NCI-H460 (cell line): ENCODE data around the gene EFCAB6. TPM values are rescaled to one million over a fixed set of nuclear protein-coding genes. Genes with fewer than 3 reads are reported as not detected.

Source experiments
- DNase-seq: peaks from one replicate; pipeline ENCODE4 v3.0.0-alpha.2; 2016; ENCODE audit warnings: low read depth; ENCODE audit errors: extremely low read depth
- total RNA-seq: library from RNA; depleted of rRNA; stranded (reverse); fragments of >200 nt; shearing (Covaris generic); gene quantifications from 2 replicates; pipeline ENCODE4 v1.2.3, GENCODE V29; 2014

Gene EFCAB6
- total RNA-seq, 1 experiment from 2014 or later = 0.40 TPM

DNA sequence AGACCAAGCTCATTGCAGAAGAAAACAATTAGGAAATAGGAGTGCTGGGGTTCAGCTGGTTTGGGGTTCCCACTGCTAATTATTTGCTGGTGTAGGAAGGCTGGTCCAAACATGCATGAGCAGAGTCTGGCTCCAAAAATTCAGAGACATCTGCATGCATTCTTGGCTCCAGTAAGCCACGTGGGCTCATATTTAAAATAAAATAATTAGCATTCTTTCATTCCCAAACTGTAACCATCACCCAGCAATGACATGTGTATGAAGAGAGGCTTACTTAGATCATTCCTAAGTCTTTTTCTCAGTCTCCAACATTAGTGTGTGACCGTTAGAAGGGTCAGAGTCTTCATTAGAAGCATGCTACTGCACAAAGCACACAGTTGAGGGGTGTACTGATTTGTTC, 58.4 kb downstream of the EFCAB6 start:
- no peak for DNase-seq

DNA sequence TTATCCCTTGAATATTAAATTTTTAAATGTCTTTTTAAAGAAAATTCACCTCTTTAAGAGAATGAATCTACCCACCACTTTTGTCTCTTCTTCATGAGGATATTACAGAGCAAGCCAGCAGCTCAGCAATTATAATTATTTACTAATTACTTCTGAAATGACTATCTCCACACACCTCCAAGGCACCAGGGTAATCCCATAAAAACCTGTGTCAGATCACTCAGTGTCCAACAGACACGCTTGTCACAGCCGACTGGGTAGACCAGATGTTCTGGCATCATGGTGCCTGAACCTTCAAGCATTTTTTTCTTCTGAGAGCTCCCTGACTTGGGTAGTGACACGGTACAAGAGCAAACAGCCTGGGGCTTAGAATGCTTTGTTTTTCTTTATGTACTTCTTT, 61.4 kb downstream of the EFCAB6 start:
- no peak for DNase-seq

DNA sequence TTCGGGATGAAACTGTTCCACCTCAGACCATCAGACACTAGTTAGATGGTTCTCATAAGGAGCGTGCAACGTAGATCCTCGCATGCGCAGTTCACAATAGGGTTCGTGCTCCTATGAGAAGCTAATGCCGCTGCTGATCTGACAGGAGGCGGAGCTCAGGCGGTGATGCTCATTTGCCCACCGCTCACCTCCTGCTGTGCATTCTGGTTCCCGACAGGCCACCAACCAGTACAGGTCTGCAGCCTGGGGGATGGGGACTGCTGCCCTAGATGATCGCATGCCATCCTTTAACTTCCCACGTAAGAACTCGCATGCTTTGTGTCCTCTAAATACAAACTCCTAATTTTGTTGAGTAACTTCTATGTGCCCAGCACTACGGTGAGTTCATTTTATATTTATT, 62.6 kb downstream of the EFCAB6 start:
- DNase-seq = no peak

DNA sequence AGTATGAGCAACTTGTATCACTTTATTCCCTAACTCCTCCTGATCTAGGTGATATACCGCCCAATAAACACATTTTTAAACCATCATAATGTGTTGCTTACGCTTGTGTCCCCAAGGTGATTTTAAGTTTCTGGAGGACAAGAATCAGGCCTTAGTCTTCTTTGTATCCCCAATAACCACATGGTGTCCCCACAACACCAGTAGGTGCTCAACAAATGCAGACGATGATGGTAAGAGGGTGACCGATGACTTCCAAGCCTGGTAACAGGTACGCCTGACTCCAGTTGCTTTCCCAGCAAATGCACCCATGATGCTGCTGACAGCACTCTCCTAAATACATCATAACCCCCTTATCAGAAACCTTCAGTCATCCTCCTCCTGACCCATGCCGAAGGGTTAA, 64.2 kb downstream of the EFCAB6 start:
- DNase-seq = no peak

DNA sequence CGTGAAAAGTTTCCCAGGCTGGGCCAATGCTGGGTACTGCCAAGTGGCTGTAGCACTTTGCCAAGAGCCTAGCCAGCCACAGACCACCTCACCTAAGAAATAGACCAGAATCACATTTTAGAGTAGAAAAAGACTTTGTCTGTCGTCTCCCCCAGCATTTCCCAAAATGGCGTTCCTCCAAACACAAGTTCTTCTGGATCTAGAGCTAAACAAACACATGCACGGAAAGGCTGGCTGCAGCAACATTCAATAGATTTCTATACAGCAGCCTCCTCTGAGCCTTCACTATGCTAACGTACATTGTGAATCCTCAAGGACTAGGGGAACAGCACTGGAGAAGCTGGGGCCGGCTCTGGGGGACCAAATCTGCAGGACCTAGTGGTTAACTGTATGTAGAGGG, 65.0 kb downstream of the EFCAB6 start:
- DNase-seq = no peak

DNA sequence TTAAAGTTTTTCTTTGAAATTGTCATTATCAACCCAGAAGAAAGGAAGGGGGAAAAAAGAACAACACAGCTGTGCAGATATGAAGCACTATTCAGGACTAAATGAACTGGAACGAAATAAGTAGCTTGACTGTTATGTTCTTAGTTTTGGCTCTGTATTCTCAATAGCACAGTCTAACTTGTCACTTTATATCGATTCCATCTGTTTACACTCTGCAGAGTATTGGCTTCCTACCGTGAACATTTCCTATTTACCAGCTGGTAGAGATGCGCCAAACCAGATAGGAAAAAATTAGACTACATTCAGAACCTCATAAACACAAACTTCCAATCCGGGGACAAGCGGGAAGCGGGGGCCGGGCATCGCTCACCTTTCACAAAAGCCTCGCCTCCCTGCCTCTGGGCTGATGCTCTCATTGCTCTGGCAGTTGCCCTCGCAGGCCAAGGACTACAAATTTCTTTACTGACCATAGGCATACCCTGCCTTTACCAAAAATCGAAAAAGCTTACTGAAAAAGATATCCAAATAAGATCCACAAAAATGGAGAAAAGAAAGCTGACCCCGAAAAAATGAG, 66.2 kb downstream of the EFCAB6 start:
- no peak for DNase-seq

DNA sequence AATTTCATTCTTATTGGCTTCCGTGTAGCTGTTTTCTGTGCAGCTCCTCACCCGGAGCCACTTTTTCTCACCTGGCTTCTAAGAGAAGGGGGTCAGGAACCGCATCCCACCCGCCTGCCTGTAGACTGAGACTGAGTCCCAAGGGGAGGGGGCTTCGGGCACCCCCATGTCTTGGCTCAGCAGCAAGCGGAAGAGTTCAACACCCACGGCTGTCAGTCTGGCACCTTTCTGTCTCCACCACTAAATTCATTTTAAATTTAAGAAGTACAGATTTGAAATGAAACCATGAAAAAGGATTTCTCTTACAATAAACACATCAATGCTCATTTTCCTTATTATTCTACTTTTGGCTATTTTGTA, 66.7 kb downstream of the EFCAB6 start:
- no peak for DNase-seq

DNA sequence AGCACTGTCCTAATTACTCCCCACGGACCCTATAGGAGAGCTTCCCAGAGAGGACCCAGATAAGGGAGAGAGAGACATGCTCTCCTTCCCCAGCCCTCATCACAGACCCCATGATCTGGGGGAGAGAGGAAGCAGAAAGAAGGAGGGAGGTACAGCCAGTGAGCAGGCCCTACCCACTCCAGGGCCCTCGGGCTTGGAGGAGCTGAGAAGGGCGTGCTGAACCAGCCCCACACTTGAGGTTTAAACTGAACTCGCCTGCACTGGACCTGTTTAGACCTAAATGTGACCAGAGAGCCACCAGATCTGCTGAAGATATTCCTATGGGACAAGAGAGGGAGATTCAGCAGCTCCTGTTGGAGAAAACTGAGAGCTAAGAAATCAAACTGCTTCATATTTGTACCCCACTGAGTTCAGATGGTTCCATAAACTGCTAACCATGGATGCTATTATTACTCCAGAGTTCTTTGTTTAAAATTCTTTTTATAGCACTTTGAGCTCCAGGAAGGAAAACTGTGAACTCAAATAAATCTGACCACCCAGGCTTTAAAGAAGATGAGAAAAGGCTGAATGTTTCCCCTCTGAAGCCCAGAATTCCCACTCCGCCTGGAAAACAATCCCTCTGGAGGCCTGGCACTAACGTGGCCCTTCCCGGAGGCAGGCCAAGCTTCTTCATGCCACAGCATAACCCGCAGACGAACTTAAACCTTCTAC, 67.2 kb downstream of the EFCAB6 start:
- no peak for DNase-seq

DNA sequence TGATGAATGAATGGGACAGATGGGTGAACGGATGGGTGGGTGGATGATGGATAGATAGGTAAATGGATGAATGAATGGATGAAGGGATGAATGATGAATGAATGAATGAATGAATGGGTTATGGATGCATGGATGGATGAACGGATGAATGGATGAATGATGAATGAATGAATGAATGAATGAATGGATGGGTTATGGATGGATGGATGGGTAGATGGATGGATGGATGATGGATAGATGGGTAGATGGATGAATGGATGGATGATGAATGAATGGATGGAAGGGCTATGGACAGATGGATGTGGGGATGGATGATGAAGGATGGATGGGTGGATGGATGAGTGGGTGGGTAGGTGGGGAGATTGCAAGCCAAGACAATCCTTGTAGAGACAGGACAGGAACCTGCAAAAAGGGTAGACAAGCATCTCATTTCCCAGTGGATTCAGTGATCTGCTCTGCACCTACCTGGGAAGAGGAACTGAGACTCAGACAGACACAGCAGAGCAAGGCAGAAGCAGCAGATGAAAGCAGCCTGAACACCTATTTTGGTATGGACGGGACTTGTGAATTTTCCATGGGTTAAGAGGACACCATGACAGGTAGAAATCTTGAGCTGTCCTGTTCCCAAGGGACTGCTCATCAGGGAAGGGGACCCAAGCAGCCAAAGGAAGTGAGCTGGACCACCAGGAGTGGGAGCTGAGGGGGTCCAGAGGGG, 68.0 kb downstream of the EFCAB6 start:
- DNase-seq = no peak

DNA sequence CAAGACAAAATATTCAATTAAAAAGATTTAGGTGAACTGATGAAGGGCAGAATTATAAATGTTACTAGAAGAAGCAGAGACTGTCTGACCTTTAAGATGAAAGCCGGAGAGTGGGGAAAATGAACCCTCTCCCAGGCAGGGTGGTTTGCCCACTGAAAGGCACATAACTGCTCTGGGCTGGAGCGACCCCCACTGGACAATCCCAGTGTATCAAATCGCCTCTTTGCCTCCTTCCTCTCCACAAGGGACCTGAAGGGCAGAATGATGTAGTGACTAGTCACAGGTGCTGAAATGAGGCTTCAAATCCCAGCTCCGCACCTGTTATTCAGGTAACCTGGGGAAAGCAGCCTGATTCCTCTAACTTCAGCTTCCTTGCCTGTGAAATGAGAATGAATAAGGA, 69.0 kb downstream of the EFCAB6 start:
- DNase-seq = no peak

DNA sequence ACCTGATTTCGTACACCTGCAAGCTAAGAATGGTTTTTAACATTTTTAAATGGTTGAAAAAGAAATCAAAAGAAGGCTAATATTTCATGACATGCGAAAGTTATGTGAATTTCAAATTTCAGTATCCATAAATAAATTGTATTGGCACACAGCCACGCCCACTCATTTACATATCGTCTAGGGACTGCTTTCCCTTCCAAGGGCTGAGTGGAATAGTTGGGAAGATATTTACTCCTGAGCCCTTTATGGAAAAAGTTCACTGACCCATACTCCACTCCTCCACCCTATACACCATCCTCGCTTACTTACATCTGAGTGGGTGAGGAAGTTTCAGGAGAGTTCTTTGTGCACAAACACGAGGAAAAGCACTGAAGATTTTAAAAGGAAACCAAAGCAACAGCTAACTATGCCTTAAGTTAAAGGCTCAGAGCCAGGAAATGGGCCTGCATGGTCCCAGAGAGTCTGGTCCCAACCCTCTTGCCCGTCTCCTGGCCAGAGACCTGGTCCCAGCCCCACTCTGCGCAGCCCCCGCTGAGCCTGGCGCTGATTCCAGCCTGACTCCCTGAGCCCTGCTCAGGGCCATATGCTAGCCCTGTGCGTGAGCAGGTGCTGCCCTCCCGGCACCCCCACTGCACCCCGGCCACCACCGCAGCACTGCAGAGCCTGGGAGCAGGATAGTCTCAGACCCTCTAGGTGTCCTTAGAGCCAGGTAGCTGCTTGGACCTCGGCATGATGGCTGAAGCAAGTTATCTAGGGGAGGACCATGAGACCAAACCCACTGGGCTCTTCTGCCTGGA, 69.8 kb downstream of the EFCAB6 start:
- DNase-seq = no peak

DNA sequence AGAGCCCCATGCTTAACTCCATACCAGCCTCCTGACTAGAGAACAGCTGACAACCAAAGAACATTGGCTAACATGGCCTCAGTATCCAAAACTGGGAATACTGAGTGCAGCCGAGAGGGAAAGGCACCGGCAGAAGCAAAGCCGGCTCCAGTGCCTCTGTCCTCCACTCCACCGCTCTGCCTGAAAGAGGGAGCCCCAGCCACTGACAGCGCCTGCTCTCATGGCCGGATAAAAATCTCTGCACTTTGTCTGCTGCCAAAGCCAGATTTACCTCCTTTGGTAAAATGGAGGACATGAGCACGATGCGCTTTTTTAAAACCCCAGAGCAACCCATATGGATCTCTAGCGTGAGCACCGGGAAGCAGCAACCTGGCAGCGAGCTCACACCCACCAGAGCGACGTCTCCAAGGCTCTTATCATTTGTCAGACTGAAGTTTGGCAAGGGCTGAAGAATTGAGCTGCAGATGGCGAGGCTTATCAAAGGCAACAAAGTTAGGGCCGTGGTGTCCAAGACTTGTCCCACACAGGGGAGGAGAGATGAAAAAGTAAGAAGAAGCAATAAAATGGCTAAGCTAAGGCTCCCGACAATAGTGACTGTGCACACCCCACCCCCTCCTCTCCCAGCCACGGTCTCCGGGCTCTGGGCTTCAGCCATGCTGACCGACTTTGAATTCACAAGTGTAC, 71.4 kb downstream of the EFCAB6 start:
- no peak for DNase-seq

DNA sequence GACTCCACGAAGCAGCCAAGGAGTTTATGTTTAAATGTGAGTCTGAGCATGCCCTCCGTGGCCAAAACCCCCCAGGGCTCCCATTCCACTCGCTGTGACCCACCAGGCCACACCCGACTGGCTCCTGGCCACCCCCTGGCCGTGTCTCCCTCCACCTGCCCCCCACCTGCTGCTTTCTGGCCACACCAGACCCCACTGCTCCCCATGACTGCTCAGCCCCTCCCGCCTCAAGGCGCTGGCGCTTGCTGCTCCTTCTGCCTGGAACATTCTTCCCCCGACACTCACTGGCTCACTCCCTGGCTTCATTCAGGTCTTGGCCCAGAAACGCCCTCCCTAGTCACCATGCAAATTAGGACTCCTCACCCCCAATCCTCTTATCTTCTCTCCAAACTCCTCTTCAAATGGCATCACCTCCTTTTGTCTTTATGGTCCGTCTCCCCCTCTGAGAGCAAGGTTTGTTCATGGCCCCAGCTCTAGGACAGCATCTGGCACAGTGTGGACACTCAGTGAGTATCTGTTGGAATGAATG, 72.2 kb downstream of the EFCAB6 start:
- DNase-seq = no peak

DNA sequence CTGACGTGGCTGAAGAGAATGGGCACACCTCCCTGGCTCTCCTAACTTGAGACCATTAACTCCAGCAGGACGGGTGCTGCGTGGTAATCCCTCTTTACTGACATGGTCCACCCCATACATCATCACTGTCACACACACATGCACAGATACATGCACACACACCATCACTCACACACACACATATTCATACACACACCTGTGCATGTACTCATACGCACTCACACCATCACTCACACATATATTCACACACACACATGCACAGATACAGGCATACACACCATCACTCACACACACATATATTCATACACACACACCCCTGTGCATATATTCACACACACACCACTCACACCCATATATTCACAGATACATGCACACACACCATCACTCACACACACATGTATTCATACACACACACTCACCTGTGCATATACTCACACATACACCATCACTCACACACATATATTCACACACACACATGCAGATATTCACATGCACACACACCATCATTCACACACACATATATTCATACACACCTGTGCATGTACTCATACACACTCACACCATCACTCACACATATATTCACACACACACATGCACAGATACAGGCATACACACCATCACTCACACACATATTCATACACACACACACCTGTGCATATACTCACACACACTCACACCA, 74.8 kb downstream of the EFCAB6 start:
- no peak for DNase-seq

DNA sequence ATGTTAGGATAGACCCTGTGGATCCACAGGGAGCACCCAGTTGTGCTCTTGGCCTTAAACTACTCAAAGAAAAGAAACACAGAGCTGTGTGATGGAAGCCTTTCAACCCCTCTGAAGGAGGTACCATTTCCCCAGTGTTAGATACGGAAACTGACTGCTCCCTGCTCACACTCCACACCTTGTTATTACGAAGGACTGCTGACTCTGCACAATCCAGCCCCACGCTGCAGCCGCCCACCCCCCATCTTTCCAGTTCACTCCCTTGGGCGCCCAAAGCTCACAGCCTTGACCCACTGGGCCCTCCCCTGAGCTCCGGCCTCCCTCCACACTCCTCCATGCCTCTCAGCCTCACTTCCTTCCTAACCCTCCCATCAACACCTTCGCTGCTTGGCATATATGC, 75.5 kb downstream of the EFCAB6 start:
- no peak for DNase-seq

DNA sequence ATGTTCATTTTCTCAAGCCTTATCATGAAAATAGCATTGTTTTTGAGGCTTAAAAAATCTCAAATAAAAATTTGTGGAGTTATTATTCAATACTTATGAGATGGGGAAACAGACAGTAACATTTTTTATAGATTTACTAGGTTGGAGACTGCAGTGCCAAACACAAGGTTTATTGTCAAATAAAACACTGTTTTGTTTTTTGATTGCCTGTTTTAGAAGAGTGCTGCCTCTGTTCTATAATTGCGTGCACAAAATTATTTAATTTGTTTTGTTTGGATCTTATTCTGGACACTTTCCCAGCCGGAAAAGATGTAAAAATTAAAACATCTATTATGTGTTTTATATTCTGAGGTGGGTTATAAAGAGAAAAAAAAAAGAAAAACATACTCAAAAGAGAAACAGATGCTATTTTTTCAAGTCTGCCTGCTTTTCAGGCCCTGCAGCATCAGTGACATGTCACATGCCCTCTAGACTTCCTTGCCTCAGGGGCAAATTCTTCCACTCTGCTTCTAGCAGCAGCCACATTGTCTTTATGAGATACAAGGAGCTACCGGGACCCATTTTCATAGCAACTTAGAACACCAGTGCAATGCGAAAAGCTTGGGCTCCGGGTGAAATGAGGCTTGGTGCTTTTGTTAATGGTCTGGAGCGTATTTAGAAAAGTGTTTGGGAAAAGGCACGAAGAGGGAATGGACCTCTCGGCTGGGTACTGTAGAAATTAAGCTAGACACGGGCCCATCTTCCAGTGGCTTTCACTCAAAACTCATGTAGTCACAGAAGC, 77.5 kb downstream of the EFCAB6 start:
- no peak for DNase-seq

DNA sequence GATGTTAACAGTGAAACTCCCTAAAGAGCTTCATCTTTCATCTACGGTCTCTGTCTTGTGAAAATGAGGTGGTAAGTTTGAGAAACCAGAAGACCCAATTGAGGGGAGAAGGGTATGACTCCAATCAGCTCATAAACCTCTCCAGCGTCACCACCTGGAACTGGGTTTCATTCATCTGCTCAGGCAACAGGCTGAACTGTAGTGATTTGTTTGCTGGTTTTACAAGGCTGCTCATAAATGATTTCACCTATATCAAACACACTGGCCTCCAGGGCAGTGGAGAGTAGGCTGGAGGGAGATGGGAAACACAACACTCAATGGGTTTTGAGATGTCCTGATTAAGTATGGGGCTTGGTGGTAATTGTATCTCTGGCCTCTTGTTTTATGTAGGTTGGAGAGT, 79.0 kb downstream of the EFCAB6 start:
- DNase-seq = no peak

DNA sequence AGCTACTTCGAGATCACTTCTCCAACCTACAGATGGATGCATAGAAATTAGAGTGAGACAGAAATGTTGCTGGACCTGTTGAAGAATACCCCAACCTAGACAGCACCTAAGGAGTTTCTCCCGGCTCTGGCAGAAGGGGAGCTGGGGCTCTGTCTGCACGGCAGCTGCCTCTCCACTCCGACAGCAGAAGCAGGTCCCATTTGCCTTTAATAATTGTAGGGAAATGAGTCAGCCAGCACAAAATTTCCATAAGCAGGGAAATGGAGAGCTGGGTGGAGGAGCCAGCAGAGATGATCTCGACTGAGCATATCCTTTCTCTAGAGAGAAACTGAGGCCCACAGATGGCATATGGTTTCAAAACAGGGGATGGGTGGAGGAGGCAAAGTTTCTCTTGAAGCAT, 80.1 kb downstream of the EFCAB6 start:
- DNase-seq = no peak

DNA sequence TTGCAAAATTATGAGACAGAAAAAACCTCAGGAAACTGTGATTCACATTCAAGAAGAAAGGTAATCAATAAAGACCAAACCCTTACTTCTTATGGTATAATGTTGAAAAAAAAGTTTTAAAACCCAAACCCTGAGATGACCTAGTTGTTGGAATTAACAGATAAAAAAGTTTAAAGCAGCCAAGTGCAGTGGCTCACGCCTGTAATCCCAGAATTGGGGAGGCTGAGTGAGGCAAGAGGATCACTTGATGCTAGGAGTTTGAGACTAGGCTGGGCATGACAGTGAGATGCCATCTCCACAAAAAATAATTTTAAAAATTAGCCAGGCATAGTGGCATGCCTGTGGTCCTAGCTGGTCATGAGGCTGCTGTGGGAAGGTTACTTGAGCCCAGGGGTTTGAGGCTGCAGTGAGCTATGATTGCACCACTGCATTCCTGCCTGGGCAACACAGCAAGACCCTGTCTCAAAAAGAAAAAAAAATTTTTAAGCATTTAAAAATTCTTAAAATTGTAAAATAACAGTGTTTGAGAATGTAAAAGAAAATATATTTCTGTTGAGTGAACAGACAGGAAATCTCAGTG, 85.1 kb downstream of the EFCAB6 start:
- DNase-seq = no peak
